Natural killer cell (primary cell): Measurements from ENCODE around the gene AOPEP. TPM values are rescaled to one million over a fixed set of nuclear protein-coding genes. Genes with fewer than 3 reads are reported as not detected.

Experiments used
- ATAC-seq, 3 donors: fragments of 150-1000 bp in 2 of 3; fragments of 200-7000 bp in 1 of 3; cut with Tn5 transposase; 1 replicate in 1 of 3; 2 replicates in 2 of 3; pipeline ENCODE4 v1.10.0; 2021; ENCODE audit warnings: mild to moderate bottlenecking in 2 of 3, moderate library complexity in 2 of 3
- DNase-seq, 2 donors: peaks; one replicate each; pipeline versions ENCODE4 v3.0.0 to v3.0.0-alpha.2; 2013 to 2021; ENCODE audit warnings: mixed read lengths in 1 of 2
- H3K27ac ChIP-seq: one replicate; pipeline ENCODE4 v1.5.1; 2013; ENCODE audit warnings: mild to moderate bottlenecking, low read length
- H3K27me3 ChIP-seq: one replicate; pipeline ENCODE4 v1.6.1; 2013; ENCODE audit warnings: low read length; ENCODE audit not compliant: control insufficient read depth, insufficient read depth
- H3K36me3 ChIP-seq: one replicate; pipeline ENCODE4 v1.6.1; 2013; ENCODE audit warnings: low read length; ENCODE audit not compliant: control insufficient read depth, insufficient read depth
- H3K4me1 ChIP-seq: one replicate; pipeline ENCODE4 v1.6.1; 2013; ENCODE audit warnings: low read length; ENCODE audit not compliant: control insufficient read depth, insufficient read depth
- H3K4me3 ChIP-seq: one replicate; pipeline ENCODE4 v1.5.1; 2013; ENCODE audit warnings: low read length
- H3K9me3 ChIP-seq: one replicate; pipeline ENCODE4 v1.6.1; 2013; ENCODE audit warnings: low read length; ENCODE audit not compliant: control insufficient read depth, insufficient read depth
- H3K27ac Mint-ChIP-seq, 2 donors: one replicate each; pipeline ENCODE4 v1.8.0; 2022; ENCODE audit warnings: mild to moderate bottlenecking in 2 of 2, mixed read lengths in 2 of 2, moderate library complexity in 1 of 2
- H3K27me3 Mint-ChIP-seq, 2 donors: one replicate each; pipeline ENCODE4 v1.8.0; 2022; ENCODE audit warnings: low read depth in 2 of 2, mixed read lengths in 2 of 2
- H3K36me3 Mint-ChIP-seq: one replicate; pipeline ENCODE4 v1.8.0; 2022; ENCODE audit warnings: mixed read lengths
- H3K4me1 Mint-ChIP-seq, 2 donors: one replicate each; pipeline ENCODE4 v1.8.0; 2022; ENCODE audit warnings: mixed read lengths in 2 of 2
- H3K4me3 Mint-ChIP-seq: one replicate; pipeline ENCODE4 v1.8.0; 2022; ENCODE audit warnings: mild to moderate bottlenecking, moderate library complexity, mixed read lengths
- H3K9me3 Mint-ChIP-seq, 2 donors: one replicate each; pipeline ENCODE4 v1.8.0; 2022; ENCODE audit warnings: mixed read lengths in 2 of 2
- WGBS: methylation state at CpG from one replicate; pipeline ENCODE4 v1.1.7; 2013; ENCODE audit warnings: missing lambda C conversion rate; ENCODE audit not compliant: insufficient coverage; 5-methylcytosine and 5-hydroxymethylcytosine counted together
- intact Hi-C: fragments of 100-400 bp; cut with micrococcal nuclease; formaldehyde crosslinking; loops from one replicate; pipeline ENCODE4 v1.14.2; 2022
- total RNA-seq, 4 donors: library from RNA; stranded (reverse); fragments of 120-200 nt in 1 of 4; gene quantifications; one replicate each; pipeline versions ENCODE4 v1.2.3 to v1.2.4, GENCODE V29; 2013 to 2022
- TF ChIP-seq, protein P1 (sequence below): fragments of 200-600 bp; IDR thresholded peaks from one replicate; pipeline ENCODE4 v1.8.0; 2022; ENCODE audit warnings: antibody characterized with exemption

The AOPEP gene
- total RNA-seq, 3 donors from 2014 or later (not counting 1 experiment from before 2014, with no cell fraction given) = 20.1 to 22.6 (median 20.6) TPM

DNA sequence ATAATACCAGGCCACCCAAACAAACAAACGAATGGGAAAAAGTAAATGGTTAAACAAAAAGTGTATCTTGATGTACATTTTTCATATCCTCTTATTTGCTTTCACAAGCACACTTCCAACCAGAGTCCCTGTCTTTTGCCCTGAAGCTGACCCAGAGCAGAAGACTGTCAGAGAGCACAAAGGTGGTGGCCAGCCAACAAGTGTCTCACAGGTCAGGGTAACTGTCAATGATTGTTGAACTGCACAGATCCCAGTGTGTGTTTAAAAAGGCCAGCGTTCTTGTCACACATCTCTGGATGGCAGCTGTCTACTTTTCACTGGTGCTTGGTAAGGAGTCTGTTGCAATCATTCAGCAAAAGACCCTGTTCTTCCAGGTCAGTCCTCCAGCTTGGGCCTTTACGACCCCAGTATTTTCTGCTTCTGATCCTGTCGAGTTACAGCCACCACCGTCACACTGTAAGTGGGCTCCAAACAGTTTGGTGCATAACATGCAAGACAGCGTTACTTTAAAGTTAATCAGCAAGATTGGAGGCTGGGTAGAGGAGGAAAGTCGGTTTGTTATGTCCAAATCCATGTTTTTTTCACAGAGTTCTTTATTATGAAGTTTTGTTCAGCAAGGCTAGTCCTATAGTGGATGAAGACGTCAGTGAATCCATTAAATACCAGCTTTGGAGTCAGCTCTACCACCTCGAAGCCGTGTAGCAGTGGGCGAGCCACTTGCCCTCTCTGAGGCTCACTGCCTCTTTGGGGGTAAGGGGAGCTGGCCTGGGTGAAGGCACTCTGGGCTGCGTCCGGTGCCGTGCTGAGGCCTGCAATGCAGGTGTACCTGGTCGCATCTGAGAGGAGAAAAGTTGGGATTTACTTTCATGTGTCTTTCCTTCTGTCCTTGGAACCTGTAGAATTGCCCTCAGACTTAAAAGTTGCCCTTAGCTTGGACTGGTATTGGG, 265.7 kb downstream of the AOPEP start:
- Mint-ChIP-seq H3K9me3 (no peaks in the 10 kb centered on the region), H3K36me3 (no peaks in the 10 kb centered on the region), H3K4me1 (no peaks in the 10 kb centered on the region), H3K27ac (no peak overlapping the region), H3K27me3 (no peaks in the 10 kb centered on the region), H3K4me3 (no peak overlapping the region)
- no peak for DNase-seq
- Histone ChIP-seq H3K36me3 (no peaks in the 10 kb centered on the region), H3K27me3 (no peaks in the 10 kb centered on the region), H3K9me3 (no peaks in the 10 kb centered on the region), H3K4me1 (no peaks in the 10 kb centered on the region), H3K27ac (no peak overlapping the region), H3K4me3 (no peak overlapping the region)
- TF ChIP-seq, protein P1, sequence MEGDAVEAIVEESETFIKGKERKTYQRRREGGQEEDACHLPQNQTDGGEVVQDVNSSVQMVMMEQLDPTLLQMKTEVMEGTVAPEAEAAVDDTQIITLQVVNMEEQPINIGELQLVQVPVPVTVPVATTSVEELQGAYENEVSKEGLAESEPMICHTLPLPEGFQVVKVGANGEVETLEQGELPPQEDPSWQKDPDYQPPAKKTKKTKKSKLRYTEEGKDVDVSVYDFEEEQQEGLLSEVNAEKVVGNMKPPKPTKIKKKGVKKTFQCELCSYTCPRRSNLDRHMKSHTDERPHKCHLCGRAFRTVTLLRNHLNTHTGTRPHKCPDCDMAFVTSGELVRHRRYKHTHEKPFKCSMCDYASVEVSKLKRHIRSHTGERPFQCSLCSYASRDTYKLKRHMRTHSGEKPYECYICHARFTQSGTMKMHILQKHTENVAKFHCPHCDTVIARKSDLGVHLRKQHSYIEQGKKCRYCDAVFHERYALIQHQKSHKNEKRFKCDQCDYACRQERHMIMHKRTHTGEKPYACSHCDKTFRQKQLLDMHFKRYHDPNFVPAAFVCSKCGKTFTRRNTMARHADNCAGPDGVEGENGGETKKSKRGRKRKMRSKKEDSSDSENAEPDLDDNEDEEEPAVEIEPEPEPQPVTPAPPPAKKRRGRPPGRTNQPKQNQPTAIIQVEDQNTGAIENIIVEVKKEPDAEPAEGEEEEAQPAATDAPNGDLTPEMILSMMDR = no peak
- WGBS = 96% methylated on average over 14 of the region's 15 CpGs
- intact Hi-C loops = no loop called here
- no peak for ATAC-seq

DNA sequence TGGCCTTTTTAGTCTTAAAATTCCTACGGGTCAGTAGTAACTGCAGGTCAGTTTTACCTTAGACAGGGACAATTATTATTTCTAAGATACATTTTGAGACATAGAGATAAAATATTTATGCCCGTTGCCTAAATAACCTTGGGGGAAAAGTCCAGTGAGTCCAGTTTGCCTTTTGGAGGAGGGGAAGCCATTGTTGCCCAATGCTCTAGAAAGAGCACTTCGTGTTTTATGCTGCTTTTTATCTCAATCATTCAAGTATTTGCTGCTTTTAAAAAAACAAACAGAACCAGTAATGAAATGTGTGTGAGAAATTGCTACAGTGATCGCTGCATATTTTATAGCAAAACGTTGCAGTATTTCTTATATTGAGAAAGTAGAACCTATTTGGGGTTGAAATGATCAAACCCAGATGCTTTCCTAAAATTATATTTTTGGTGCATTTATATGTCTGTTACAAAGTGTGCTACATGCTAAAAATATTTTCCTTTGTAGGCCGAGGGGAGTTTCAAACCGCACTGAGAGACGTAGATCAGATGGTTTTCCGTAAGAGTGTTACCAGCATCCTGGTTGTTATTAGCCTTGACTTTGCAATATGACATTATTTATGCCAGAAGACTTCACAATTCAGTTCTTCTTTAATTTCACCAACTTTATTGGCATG, 266.8 kb downstream of the AOPEP start:
- H3K27ac ChIP-seq = no peak overlapping the region
- H3K27ac Mint-ChIP-seq = no peak overlapping the region
- H3K4me3 ChIP-seq = no peak overlapping the region
- DNase-seq = no peak
- H3K4me3 Mint-ChIP-seq = no peak overlapping the region
- no peaks in the 10 kb centered on the region for H3K9me3 Mint-ChIP-seq
- no peaks in the 10 kb centered on the region for H3K4me1 ChIP-seq
- no peaks in the 10 kb centered on the region for H3K36me3 ChIP-seq
- no peaks in the 10 kb centered on the region for H3K27me3 Mint-ChIP-seq
- intact Hi-C loops = no loop called here
- no peaks in the 10 kb centered on the region for H3K27me3 ChIP-seq
- H3K9me3 ChIP-seq = no peaks in the 10 kb centered on the region
- 96% methylated on average over 6 of the region's 9 CpGs for WGBS
- H3K36me3 Mint-ChIP-seq = no peaks in the 10 kb centered on the region
- TF ChIP-seq, protein P1 = no peak
- ATAC-seq = no peak
- H3K4me1 Mint-ChIP-seq = no peaks in the 10 kb centered on the region

DNA sequence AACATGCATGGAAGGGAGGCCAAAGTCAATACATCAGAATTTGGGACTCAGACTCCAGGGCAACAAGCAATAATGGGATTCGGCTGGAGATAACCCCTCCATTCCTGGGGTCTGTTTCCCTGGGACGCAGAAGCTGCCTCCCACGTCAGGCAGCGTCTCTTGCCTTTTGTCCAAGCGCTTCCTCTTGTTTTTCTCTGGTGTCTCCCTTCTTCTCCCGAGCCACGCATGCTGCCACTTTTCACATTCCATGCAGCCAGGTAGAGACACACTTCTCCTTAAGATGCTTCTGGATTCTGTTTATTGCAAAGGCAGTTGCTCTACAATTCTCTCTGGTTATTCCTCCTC, 267.3 kb downstream of the AOPEP start:
- Mint-ChIP-seq H3K4me3 (no peak overlapping the region), H3K36me3 (no peaks in the 10 kb centered on the region), H3K4me1 (no peaks in the 10 kb centered on the region), H3K27ac (no peak overlapping the region), H3K9me3 (no peaks in the 10 kb centered on the region), H3K27me3 (peaks cover 0 to 3% of the 10 kb centered on the region in 2 donors)
- no peak overlapping the region for H3K27ac ChIP-seq
- no peaks in the 10 kb centered on the region for H3K4me1 ChIP-seq
- H3K4me3 ChIP-seq = no peak overlapping the region
- ATAC-seq (no peak), DNase-seq (no peak)
- no peaks in the 10 kb centered on the region for H3K36me3 ChIP-seq
- intact Hi-C loops = no loop called here
- TF ChIP-seq, protein P1 = no peak
- 96% methylated on average over 7 of the region's 7 CpGs for WGBS
- H3K27me3 ChIP-seq = no peaks in the 10 kb centered on the region
- no peaks in the 10 kb centered on the region for H3K9me3 ChIP-seq
